ENCODE results near the gene CSF1.

DNA sequence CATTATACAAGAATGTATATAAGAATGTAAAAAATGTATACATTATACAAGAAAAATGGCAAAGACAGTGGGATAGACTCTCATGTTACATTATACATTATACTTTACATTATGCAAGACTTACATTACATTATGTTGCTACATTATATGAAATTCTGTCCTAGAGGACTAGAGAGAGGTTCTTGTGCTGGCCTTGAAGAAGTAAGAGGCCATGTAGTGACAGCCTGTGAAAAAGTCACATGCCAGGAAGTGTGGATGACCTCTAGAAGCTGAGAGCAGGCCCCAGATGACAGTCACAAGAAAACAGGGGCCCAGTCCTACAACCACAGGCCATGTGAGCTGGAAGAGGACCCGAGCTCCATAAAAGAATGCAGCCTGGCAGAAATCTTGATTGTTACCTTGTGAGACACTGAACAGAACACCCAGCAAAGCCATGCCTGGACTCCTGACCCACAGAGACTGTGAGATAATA is 43.4 kb downstream of the CSF1 start:
- no peak for TF ChIP-seq POLR2A (IDR thresholded peaks at IDR 0.05; ENCODE audit: low read depth, low read length)
- TF ChIP-seq POLR2AphosphoS5 (IDR thresholded peaks at IDR 0.05; ENCODE audit: low read depth, low read length), result no peak
- TF ChIP-seq SPI1 (IDR thresholded peaks at IDR 0.05; ENCODE audit: low read depth, low read length), result no peak
- TF ChIP-seq TAF1 (IDR thresholded peaks at IDR 0.05; ENCODE audit: low read depth, low read length), result no peak
- no peak for TF ChIP-seq PAX5 (IDR thresholded peaks at IDR 0.05; ENCODE audit: insufficient read depth, low read length, severe bottlenecking)
